Ramos (cell line): ENCODE measurements around the gene ELP2.
"Not testable (repeated sequence)": the region's sequence is repeated elsewhere in the genome, so short reads cannot be mapped to it uniquely, and the experiment has no call there.

Experiments
- in situ Hi-C: fragments of 300-500 bp; cut with MboI; formaldehyde crosslinking; loops from one replicate; pipeline ENCODE4 v1.14.3; 2022; ENCODE audit warnings: low sequenced_read_pairs; ENCODE audit not compliant: unreplicated experiment

ELP2 gene

DNA sequence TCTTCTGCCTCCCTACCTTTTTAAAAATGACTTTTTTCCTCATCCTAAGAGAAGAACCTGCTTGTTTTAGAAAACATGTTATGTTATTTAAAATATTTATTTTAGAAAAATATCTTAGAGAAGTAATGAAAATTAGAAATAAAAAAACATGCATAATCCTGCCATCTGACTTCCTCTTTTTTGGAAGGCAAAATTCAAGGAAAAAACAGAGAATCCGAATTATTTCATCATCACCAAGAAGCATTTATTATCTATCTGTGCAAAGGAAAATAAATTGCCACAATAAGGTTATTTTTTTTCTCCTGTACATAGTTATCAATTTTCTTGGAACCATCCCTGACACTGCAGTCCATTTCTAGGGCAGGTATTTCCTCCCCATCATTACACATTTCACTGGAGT, 15.0 kb upstream of the ELP2 start:
- in situ Hi-C loops, result no loop called here

DNA sequence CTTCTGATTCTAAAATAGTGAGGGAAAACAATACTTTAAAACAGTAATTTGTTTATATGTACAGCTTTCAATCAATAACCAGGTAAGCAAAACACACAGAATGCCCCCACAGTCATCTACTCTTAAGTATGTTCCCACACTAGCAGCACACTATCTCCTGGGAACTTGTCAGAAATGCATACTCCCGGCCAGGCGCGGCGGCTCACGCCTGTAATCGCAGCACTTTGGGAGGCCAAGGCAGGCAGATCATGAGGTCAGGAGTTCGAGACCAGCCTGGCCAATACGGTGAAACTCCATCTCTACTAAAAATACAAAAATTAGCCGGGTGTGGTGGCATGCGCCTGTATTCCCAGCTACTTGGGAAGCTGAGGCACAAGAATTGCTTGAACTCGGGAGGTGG, 12.9 kb upstream of the ELP2 start:
- in situ Hi-C loops, result not testable (repeated sequence)

DNA sequence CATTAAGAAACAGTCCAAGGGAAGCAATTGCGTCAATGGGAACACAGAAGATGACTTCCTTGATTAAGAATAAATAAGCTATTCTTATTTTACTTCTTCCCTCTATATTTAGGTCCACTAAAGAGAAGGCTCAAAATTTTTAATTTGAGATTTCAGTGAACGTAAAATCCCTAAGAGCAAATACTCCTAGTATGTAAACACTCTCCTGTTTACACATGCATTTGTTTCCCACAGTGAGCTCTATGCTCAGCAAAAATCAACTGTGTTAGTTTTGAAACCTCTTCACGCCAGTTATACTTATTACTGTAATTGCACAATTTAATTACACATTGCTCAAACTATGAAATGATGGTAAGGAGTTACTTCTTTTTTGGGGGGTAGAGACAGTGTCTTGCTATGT, 9.4 kb upstream of the ELP2 start:
- in situ Hi-C loops, result no loop called here

DNA sequence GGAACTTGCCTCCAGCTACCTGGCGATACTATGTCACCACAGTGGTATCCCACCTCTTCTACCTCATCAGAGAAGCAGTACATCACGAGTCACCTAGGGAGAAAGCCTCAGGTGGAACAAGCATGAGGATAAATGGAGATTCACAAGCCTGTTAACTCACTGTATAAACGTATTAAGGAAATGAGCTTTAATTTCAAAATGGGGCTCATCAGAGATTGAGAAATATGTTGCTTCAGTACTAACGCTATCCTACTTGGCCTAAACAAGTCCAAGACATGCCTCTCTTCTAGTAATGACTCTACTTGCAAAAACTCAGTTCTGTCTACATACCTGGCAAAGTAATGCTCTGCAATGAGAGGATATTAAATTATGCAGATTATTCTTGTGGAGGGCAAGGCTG, 4.9 kb upstream of the ELP2 start:
- in situ Hi-C loops, result no loop called here

GRCh38 chr18:36126668-36127067, 3.0 kb upstream of the ELP2 start:
- in situ Hi-C loops, result no loop called here

DNA sequence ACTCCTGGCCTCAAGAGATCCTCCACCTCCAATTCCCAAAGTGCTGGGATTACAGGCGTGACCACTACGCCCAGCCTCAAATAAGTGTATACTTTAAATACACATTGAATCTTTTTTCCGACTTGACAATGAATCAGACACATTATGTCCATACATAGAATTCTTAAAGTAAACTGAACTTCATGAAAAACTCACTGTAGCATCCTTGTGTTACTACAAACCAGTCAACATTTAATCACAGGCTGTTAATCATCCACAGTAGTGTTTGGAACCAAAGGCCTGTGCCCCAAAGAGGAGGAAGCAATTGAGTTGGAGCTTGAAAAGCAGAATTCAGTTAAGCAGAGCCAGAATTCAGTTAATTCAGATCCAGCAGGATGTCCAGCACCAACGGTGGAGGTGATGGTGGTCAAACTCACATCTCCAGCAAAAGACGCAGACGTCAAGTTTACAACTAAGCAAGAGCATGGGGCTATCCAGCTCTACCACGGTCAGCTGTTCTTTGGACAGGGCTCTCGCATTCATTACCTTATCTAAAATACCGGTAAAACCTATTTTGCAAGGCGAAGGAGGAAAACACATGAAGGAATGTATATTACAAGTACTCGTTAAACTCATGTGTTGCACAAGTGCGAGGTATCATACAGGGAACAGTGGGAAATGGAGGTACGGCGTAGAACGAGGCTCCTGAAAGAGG, 1.7 kb upstream of the ELP2 start:
- in situ Hi-C loops, result no loop called here

DNA sequence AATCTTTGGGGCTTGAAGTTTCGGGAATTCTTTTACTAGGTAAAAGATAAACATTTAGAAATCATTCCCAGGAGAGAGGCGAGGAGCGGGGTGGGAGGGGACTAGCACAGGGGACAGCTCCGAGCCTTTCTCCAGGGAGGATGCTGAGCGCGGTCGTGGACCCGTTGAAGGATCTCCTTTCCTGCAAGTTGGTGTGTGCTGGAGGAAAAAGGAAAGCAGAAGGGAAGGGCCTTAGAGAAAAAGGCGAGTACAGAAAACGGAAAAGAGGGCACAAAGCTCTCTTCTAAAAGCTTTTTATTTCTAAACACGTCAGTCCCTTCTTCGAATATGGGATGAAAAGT, 1.2 kb upstream of the ELP2 start:
- in situ Hi-C loops, result no loop called here

DNA sequence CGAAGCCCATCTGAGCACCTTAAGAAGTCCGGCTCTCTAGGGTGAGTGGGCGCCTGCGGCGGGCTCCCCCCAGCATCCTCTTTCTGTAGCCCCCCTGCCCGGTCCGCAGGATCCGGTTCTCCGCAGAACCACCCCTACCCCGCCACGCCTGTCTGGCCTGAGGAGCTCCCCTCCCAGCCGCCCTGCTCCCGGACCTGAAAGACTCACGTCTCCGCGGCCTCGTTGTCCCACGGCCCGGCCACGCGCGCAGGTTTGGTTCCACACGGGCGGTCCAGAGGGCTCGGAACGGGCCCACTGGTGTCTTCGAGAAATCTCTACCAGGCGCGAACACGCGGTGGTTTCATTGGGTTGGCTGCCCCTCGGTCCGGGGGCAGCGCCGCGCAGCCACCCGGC, 796 bp upstream of the ELP2 start:
- in situ Hi-C loops, result no loop called here

DNA sequence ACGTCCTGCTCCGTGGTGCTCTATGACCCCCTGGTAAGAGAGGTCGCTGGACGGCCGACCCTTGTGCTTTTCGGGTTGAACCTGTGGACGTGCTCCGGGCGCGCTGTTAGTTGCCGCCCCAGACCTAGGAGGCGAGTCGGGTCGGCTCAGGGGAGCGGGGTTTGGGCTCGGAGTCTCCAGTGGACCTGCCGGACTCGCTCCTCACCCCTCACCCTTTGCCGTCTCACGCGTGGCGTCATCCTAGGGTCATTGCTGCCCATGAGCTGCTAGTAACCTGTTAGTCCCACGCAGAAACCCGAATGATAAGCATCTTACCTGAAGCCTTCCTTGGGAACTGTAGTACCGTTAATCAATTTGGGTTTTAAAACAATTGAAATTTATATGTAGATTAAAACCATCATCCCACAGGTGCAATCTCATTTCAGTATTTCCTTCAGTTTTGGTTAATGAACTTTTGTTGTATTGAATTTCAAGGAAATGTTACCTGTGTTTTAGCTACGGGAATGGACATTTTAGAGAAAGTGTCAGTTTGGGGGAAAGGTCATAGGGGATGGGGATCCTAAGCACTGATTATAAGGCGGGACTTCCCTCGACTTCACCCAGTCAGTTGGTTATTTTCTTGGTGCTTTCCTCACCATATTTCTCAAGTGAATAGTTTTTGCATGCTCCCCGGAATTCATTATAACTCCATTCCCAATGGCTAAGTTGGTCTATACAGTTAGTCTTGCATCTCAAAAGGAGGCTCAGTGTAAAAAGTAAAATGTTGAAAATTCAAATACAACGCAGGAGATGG, 536 bp downstream of the ELP2 start:
- in situ Hi-C loops, result no loop called here

DNA sequence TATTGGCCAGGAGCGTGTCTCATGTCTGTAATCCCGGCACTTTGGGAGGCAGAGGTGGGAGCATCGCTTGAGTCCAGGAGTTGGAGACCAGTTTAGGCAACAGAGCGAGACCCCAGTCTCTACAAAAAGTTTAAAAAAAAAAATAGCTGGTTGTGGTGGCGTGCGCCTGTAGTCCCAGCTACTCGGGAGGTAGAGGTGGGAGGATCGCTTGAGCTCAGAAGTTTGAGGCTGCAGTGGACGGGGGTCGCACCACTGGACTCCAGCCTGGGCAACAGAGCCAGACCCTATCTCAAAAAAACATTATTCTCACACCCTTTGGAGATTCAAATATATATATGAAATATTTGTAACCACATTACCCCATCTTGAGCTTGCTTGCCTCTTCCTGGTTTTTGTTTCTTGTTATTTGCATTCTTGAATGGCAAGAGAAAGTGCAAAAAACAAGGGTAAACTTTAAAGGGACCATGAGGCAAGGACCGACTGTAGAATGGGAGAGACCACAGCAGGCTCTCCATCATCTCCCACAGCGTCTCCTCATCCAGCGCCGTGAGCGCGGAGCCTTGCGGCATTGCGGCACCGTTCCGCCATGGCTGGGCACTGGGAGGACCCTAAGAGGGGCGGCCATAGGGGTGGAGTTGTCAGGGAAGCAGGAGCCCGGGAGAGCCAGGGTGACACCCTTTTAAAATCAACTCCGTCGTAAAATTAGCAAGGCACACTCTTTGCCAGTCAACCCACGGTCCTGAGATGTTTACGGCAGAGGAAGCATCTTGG, 1.4 kb downstream of the ELP2 start:
- in situ Hi-C loops, result no loop called here

GRCh38 chr18:36131692-36132483, 2.2 kb downstream of the ELP2 start:
- in situ Hi-C loops, result no loop called here

- in situ Hi-C loops, result no loop called here
These were observed 3.1 kb downstream of the ELP2 start for GRCh38 chr18:36132756-36133155.

- in situ Hi-C loops, result no loop called here
These were observed 5.6 kb downstream of the ELP2 start for GRCh38 chr18:36135264-36135663.

GRCh38 chr18:36139245-36139644, 9.5 kb downstream of the ELP2 start:
- in situ Hi-C loops, result no loop called here

DNA sequence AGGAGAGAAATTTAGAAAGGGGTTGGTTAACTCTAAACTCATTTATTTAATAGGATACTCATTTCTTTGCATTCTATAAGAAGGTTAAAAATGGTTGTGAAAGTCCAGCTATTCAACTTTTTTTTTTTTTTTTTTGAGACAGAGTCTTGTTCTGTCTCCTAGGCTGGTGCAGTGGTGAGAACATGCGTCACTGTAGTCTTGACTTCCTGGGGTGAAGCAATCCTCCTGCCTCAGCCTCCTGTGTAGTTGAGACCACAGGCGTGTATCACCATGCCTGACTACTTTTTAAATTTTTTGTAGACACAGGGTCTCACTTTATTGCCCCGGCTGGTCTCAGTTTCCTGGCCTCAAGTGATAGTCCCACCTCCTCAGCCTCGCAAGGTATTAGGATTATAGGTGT, 11.9 kb downstream of the ELP2 start:
- in situ Hi-C loops, result no loop called here

- in situ Hi-C loops, result no loop called here
These were observed 13.1 kb downstream of the ELP2 start for GRCh38 chr18:36142751-36143150.

- in situ Hi-C loops, result no loop called here
These were observed 13.7 kb downstream of the ELP2 start for GRCh38 chr18:36143391-36143790.

DNA sequence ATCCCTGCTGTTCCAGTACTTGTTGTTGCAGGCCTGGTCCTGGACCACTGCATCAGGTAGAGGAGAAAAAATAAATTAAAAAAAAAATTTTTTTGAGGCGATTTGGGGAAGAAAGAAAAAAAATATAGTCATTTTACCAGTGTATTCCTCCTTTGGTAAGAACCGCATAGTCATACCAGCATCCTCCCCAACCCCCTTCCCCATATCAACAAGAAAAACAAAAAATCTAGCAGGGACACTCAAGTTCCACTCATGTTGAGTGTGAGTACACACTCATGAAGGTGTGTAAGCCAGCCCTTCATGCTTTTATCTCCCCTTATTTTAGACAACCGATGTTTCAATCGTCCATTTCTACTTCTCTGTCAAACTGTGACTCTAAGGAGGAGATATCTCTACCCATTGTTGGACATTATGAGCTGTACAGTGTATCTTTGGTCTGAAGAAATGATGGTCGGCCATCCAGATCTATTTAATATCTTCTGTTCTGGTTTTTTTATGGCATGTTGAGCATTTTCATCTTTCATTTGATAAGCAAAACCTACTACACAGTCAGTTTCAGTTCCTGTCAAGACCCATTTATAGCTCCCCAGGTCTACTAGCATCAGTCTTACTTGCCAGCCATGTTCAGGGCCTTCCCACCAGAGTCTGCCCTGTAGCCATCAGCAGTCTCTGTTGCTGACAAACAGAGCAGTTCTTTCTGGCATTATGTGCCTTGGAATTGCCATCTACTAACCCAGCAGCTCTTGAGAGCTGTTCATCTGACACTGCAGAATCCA, 20.0 kb downstream of the ELP2 start:
- in situ Hi-C loops, result no loop called here

GRCh38 chr18:36152781-36153180, 23.1 kb downstream of the ELP2 start:
- in situ Hi-C loops, result no loop called here

DNA sequence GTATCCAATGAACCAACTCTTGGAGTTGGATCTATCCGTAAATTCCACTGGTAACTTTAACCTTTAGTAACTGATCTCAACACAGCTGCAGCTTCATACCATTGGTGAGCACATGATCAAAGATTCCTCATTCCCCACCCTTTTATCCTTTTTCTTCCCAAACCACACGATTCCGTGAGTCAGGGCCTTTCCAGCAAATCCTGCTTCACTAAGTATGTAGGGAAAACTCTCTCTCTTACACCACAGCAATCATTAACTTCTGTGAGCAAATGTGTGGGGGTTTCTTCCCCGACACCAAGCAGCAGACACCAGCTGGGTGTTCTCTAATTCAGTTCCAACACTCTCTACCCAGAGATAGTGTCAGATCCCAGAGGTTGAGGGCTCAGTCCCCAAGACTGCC, 23.5 kb downstream of the ELP2 start:
- in situ Hi-C loops, result no loop called here
